IMR-90 (cell line): ENCODE results near the gene WBP2. TPM values are rescaled to one million over a fixed set of nuclear protein-coding genes. Genes with fewer than 3 reads are reported as not detected.

Experiments used
- ATAC-seq: fragments of 200-7000 bp; cut with Tn5 transposase; 2 replicates; pipeline ENCODE4 v1.9.1; 2020; ENCODE audit warnings: low read depth, mild to moderate bottlenecking, moderate library complexity
- BruUV-seq: library from RNA; stranded (reverse); fragments of 400-500 nt; replicated peaks from 2 replicates; lab custom pipeline; 2021; lab: Mats Ljungman, UMichigan
- CTCF ChIA-PET: fragments of 300-600 bp; formaldehyde crosslinking; extraction: SDS; loops from one replicate; lab custom pipeline; 2021; ENCODE audit warnings: antibody characterized with exemption; lab: Yijun Ruan, JAX
- POLR2A ChIA-PET: fragments of 300-600 bp; sonication (Branson Sonifier 250); formaldehyde crosslinking; loops from one replicate; lab custom pipeline; 2022; ENCODE audit warnings: antibody characterized with exemption; ENCODE audit not compliant: unreplicated experiment; lab: Charles Lee
- DNase-seq: peaks from one replicate; pipeline ENCODE4 v3.0.0; 2013
- H2AFZ ChIP-seq: replicated peaks from 2 replicates; pipeline ENCODE3; 2013; ENCODE audit warnings: low read length, mild to moderate bottlenecking; ENCODE audit not compliant: poor library complexity
- H2AK5ac ChIP-seq: 2 replicates; pipeline ENCODE4 v1.6.1; 2013; ENCODE audit warnings: low read depth, low read length, inconsistent platforms
- H2AK9ac ChIP-seq: replicated peaks from 2 replicates; pipeline ENCODE3; 2013; ENCODE audit warnings: mild to moderate bottlenecking, low read depth, low read length, moderate library complexity; ENCODE audit not compliant: poor library complexity
- H2BK120ac ChIP-seq: 2 replicates; pipeline ENCODE4 v1.6.1; 2013; ENCODE audit warnings: low read depth, low read length, inconsistent platforms
- H2BK15ac ChIP-seq: 3 replicates; pipeline ENCODE4 v1.6.1; 2013; ENCODE audit warnings: low read depth, low read length, inconsistent platforms
- H2BK20ac ChIP-seq: 2 replicates; pipeline ENCODE4 v1.6.1; 2013; ENCODE audit warnings: low read depth, mild to moderate bottlenecking, inconsistent platforms, low read length, moderate library complexity
- H2BK5ac ChIP-seq: 2 replicates; pipeline ENCODE4 v1.6.1; 2013; ENCODE audit warnings: mild to moderate bottlenecking, low read depth, low read length, inconsistent platforms; ENCODE audit not compliant: poor library complexity, severe bottlenecking
- H3K14ac ChIP-seq: replicated peaks from 2 replicates; pipeline ENCODE4 v1.6.1; 2013; ENCODE audit warnings: low read depth, low read length, inconsistent platforms
- H3K18ac ChIP-seq: 2 replicates; pipeline ENCODE4 v1.6.1; 2013; ENCODE audit warnings: low read depth, low read length, control low read depth
- H3K23ac ChIP-seq: 2 replicates; pipeline ENCODE4 v1.6.1; 2013; ENCODE audit warnings: low read depth, low read length, inconsistent platforms
- H3K27ac ChIP-seq: 2 replicates; pipeline ENCODE4 v1.5.1; 2013; ENCODE audit warnings: mild to moderate bottlenecking, control low read depth, low read length; ENCODE audit not compliant: insufficient read depth
- H3K27me3 ChIP-seq: 2 replicates; pipeline ENCODE4 v1.6.1; 2013; ENCODE audit warnings: low read length; ENCODE audit not compliant: control insufficient read depth, insufficient read depth
- H3K36me3 ChIP-seq: 2 replicates; pipeline ENCODE4 v1.6.1; 2013; ENCODE audit warnings: low read length, mixed read lengths; ENCODE audit not compliant: control insufficient read depth, insufficient read depth
- H3K4ac ChIP-seq: 2 replicates; pipeline ENCODE4 v1.6.1; 2013; ENCODE audit warnings: low read depth, low read length, inconsistent platforms
- H3K4me1 ChIP-seq: 2 replicates; pipeline ENCODE4 v1.6.1; 2013; ENCODE audit warnings: low read length, mixed read lengths; ENCODE audit not compliant: control insufficient read depth, insufficient read depth
- H3K4me2 ChIP-seq: 2 replicates; pipeline ENCODE4 v1.6.1; 2013; ENCODE audit warnings: low read depth, mild to moderate bottlenecking, control low read depth, low read length, moderate library complexity
- H3K4me3 ChIP-seq: 2 replicates; pipeline ENCODE4 v1.5.1; 2013; ENCODE audit warnings: low read depth, mild to moderate bottlenecking, control low read depth, low read length, moderate library complexity; ENCODE audit not compliant: insufficient read depth
- H3K56ac ChIP-seq: 2 replicates; pipeline ENCODE4 v1.6.1; 2013; ENCODE audit warnings: low read length, inconsistent platforms; ENCODE audit not compliant: insufficient read depth; ENCODE audit errors: extremely low read depth
- H3K79me1 ChIP-seq, 2 experiments: 2 replicates each; pipeline ENCODE4 v1.6.1; 2013; ENCODE audit warnings: low read length in 2 of 2, inconsistent platforms in 1 of 2, low read depth in 1 of 2
- H3K9ac ChIP-seq: 2 replicates; pipeline ENCODE4 v1.6.1; 2013; ENCODE audit warnings: low read depth, low read length, control low read depth
- H3K9me1 ChIP-seq: 2 replicates; pipeline ENCODE4 v1.6.1; 2013; ENCODE audit warnings: low read length, inconsistent platforms; ENCODE audit not compliant: insufficient read depth
- H3K9me3 ChIP-seq: 2 replicates; pipeline ENCODE4 v1.6.1; 2013; ENCODE audit warnings: low read length; ENCODE audit not compliant: control insufficient read depth, insufficient read depth
- H4K20me1 ChIP-seq: 2 replicates; pipeline ENCODE4 v1.6.1; 2013; ENCODE audit warnings: low read length, inconsistent platforms; ENCODE audit not compliant: insufficient read depth
- H4K5ac ChIP-seq: 2 replicates; pipeline ENCODE4 v1.6.1; 2013; ENCODE audit warnings: mild to moderate bottlenecking, low read depth, low read length, control low read depth
- H4K8ac ChIP-seq, 2 experiments: 2 replicates each; pipeline ENCODE4 v1.6.1; 2013; ENCODE audit warnings: low read depth in 2 of 2, low read length in 2 of 2, control low read depth in 1 of 2, inconsistent platforms in 1 of 2
- H4K91ac ChIP-seq: 2 replicates; pipeline ENCODE4 v1.6.1; 2013; ENCODE audit warnings: low read depth, low read length, inconsistent platforms; ENCODE audit not compliant: insufficient read depth
- BHLHE40 ChIP-seq: fragments of 150-350 bp; IDR thresholded peaks from 2 replicates; pipeline ENCODE4 v1.6.1; 2016; ENCODE audit warnings: mild to moderate bottlenecking, low read depth, low read length
- CHD1 ChIP-seq: IDR thresholded peaks from 2 replicates; pipeline ENCODE4 v1.6.1; 2012; ENCODE audit warnings: low read depth, low read length, improper control_type of control experiment
- MAFK ChIP-seq: IDR thresholded peaks from 2 replicates; pipeline ENCODE4 v1.6.1; 2012; ENCODE audit warnings: low read depth, low read length, improper control_type of control experiment
- MAZ ChIP-seq: IDR thresholded peaks from 2 replicates; pipeline ENCODE4 v1.6.1; 2012; ENCODE audit warnings: low read depth, mild to moderate bottlenecking, low read length, improper control_type of control experiment, moderate library complexity, borderline replicate concordance
- MXI1 ChIP-seq: IDR thresholded peaks from 2 replicates; pipeline ENCODE4 v1.6.1; 2012; ENCODE audit warnings: low read depth, mild to moderate bottlenecking, low read length, moderate library complexity, borderline replicate concordance
- POLR2A ChIP-seq: IDR thresholded peaks from 2 replicates; pipeline ENCODE4 v1.6.1; 2012; ENCODE audit warnings: mild to moderate bottlenecking, low read depth, low read length
- RCOR1 ChIP-seq: IDR thresholded peaks from 2 replicates; pipeline ENCODE4 v1.6.1; 2012; ENCODE audit warnings: mild to moderate bottlenecking, low read length, improper control_type of control experiment; ENCODE audit not compliant: insufficient replicate concordance
- RFX5 ChIP-seq: IDR thresholded peaks from 2 replicates; pipeline ENCODE4 v1.8.0; 2012; ENCODE audit warnings: low read depth, mild to moderate bottlenecking, low read length, moderate library complexity
- WGBS, 2 experiments: methylation state at CpG; one replicate each; pipeline versions ENCODE4 v1.1.5 to v1.1.7; 2013; ENCODE audit warnings: missing lambda C conversion rate in 2 of 2; ENCODE audit not compliant: insufficient read length in 1 of 2; ENCODE audit errors: extremely low coverage in 2 of 2; 5-methylcytosine and 5-hydroxymethylcytosine counted together
- dilution Hi-C: fragments of 300-500 bp; cut with HindIII; formaldehyde crosslinking; loops from one replicate; pipeline ENCODE4 v1.14.3; 2018; ENCODE audit warnings: low sequenced_read_pairs; ENCODE audit not compliant: unreplicated experiment
- in situ Hi-C: fragments of 300-500 bp; cut with MboI; formaldehyde crosslinking; loops from 3 replicates; pipeline ENCODE4 v1.14.3; 2019; ENCODE audit warnings: low sequenced_read_pairs, inconsistent platforms, mixed read lengths
- intact Hi-C: fragments of 100-400 bp; cut with micrococcal nuclease; formaldehyde crosslinking; loops from 2 replicates; pipeline ENCODE4 v1.10.0; 2022
- polyA plus RNA-seq, 3 experiments: library from polyadenylated mRNA; depleted of rRNA; stranded (reverse); fragments of >200 nt; gene quantifications; 2 replicates each; pipeline ENCODE4 v1.2.3, GENCODE V29; 2012; ENCODE audit warnings: low replicate concordance in 1 of 3
- total RNA-seq: library from RNA; depleted of rRNA; stranded (reverse); fragments of >200 nt; gene quantifications from 2 replicates; pipeline ENCODE4 v1.2.3, GENCODE V29; 2012
- TF ChIP-seq, protein P1 (sequence below): fragments of 150-350 bp; IDR thresholded peaks from 2 replicates; pipeline ENCODE4 v1.6.1; 2016; ENCODE audit warnings: low read depth, mild to moderate bottlenecking, low read length, moderate library complexity, borderline replicate concordance
- TF ChIP-seq, protein P2 (sequence below): conservative IDR thresholded peaks from 2 replicates; pipeline ENCODE4 v1.5.1; 2012; ENCODE audit warnings: mild to moderate bottlenecking, low read depth, low read length, improper control_type of control experiment

Gene WBP2
- total and polyA plus RNA-seq, 2 of the 4 experiments (the other 2 are of a cell fraction): 9.0 to 35.5 TPM

DNA sequence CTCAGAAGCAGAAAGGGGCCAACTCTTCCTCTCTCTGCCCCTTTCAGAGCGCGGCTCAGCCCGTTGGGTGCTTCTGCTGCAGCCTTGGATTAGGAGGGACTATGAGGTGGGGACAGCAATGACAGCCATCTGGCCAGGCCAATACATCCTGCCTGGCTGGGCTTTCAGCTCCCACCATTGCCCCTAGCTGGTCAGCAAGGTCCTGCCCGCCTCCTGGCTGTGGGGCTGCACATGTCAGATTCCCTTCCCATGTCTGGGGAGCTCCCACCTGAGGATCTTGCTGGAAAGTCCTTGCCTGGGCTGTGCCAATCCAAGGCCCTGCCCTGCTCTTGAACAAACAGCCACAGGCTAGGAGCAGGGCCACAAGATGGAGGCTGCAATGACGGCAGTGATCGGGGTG lies 33.3 kb upstream of the WBP2 start:
- H4K5ac ChIP-seq: no peak overlapping the region
- H2BK5ac ChIP-seq: no peak overlapping the region
- peaks cover 4% of the 10 kb centered on the region; the same call in 1 of the 2 replicates for H4K20me1 ChIP-seq
- no peak overlapping the region for H2AK5ac ChIP-seq
- peaks cover 0 to 12% of the 10 kb centered on the region in 2 experiments; a peak in 2 of 4 replicates for H3K79me1 ChIP-seq
- no peak overlapping the region for H4K8ac ChIP-seq
- no peaks in the 10 kb centered on the region for H3K9me3 ChIP-seq
- H2AFZ ChIP-seq: no peak overlapping the region
- no peak for TF ChIP-seq MXI1
- TF ChIP-seq CHD1: no peak
- TF ChIP-seq BHLHE40: no peak
- TF ChIP-seq RCOR1: no peak
- TF ChIP-seq MAZ: no peak
- TF ChIP-seq, protein P1, sequence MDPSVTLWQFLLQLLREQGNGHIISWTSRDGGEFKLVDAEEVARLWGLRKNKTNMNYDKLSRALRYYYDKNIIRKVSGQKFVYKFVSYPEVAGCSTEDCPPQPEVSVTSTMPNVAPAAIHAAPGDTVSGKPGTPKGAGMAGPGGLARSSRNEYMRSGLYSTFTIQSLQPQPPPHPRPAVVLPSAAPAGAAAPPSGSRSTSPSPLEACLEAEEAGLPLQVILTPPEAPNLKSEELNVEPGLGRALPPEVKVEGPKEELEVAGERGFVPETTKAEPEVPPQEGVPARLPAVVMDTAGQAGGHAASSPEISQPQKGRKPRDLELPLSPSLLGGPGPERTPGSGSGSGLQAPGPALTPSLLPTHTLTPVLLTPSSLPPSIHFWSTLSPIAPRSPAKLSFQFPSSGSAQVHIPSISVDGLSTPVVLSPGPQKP: no peak
- TF ChIP-seq POLR2A: no peak
- TF ChIP-seq, protein P2, sequence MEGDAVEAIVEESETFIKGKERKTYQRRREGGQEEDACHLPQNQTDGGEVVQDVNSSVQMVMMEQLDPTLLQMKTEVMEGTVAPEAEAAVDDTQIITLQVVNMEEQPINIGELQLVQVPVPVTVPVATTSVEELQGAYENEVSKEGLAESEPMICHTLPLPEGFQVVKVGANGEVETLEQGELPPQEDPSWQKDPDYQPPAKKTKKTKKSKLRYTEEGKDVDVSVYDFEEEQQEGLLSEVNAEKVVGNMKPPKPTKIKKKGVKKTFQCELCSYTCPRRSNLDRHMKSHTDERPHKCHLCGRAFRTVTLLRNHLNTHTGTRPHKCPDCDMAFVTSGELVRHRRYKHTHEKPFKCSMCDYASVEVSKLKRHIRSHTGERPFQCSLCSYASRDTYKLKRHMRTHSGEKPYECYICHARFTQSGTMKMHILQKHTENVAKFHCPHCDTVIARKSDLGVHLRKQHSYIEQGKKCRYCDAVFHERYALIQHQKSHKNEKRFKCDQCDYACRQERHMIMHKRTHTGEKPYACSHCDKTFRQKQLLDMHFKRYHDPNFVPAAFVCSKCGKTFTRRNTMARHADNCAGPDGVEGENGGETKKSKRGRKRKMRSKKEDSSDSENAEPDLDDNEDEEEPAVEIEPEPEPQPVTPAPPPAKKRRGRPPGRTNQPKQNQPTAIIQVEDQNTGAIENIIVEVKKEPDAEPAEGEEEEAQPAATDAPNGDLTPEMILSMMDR: no peak
- TF ChIP-seq MAFK: no peak
- no peak for TF ChIP-seq RFX5
- H3K4ac ChIP-seq: no peak overlapping the region
- H3K18ac ChIP-seq: no peak overlapping the region
- H2BK120ac ChIP-seq: no peak overlapping the region
- WGBS, 2 experiments: no CpG with 5 or more reads among the region's 6 CpGs
- no peak overlapping the region for H3K27ac ChIP-seq
- H3K27me3 ChIP-seq: no peaks in the 10 kb centered on the region
- no peaks in the 10 kb centered on the region for H3K4me1 ChIP-seq
- H2AK9ac ChIP-seq: no peak overlapping the region
- no peak for DNase-seq
- ATAC-seq: no peak
- no peak overlapping the region for H2BK20ac ChIP-seq
- no peak overlapping the region for H3K14ac ChIP-seq
- H3K23ac ChIP-seq: no peak overlapping the region
- POLR2A ChIA-PET: no interaction called here
- BruUV-seq: no TSS peak
- in situ Hi-C loops: no loop called here
- no peak overlapping the region for H3K4me2 ChIP-seq
- peaks cover 19% of the 10 kb centered on the region for H3K36me3 ChIP-seq
- H3K4me3 ChIP-seq: no peak overlapping the region
- H4K91ac ChIP-seq: no peak overlapping the region
- CTCF ChIA-PET: interaction anchor here (1.0 kb wide), 1 partner anchor 11 kb away, joined by 4 read pairs; no protein-coding TSS in a partner anchor
- no peak overlapping the region for H3K9ac ChIP-seq
- H3K56ac ChIP-seq: no peak overlapping the region
- intact Hi-C loops: no loop called here
- H3K9me1 ChIP-seq: 0 out of 2 replicates have a peak, but pooled peaks cover 3% of the 10 kb centered on the region
- H2BK15ac ChIP-seq: no peak overlapping the region
- dilution Hi-C loops: no loop called here
